HFFc6 (cell line): ENCODE data around the gene LMTK2. TPM values are rescaled to one million over a fixed set of nuclear protein-coding genes. Genes with fewer than 3 reads are reported as not detected.

Source experiments
- DNase-seq: peaks from one replicate; pipeline ENCODE4 v3.0.0-alpha.2; 2018
- H3K27ac Mint-ChIP-seq: 2 replicates; pipeline ENCODE4 v1.8.0; 2020; ENCODE audit warnings: mild to moderate bottlenecking, mixed read lengths
- H3K27me3 Mint-ChIP-seq: 2 replicates; pipeline ENCODE4 v1.8.0; 2021; ENCODE audit warnings: mild to moderate bottlenecking, moderate library complexity, mixed read lengths; ENCODE audit not compliant: insufficient read depth
- H3K36me3 Mint-ChIP-seq: 2 replicates; pipeline ENCODE4 v1.8.0; 2021; ENCODE audit warnings: low read depth, mixed read lengths
- H3K4me1 Mint-ChIP-seq: 2 replicates; pipeline ENCODE4 v1.8.0; 2020; ENCODE audit warnings: low read depth, mixed read lengths
- H3K4me3 Mint-ChIP-seq: 2 replicates; pipeline ENCODE4 v1.8.0; 2020; ENCODE audit warnings: mild to moderate bottlenecking, moderate library complexity, mixed read lengths
- H3K9me3 Mint-ChIP-seq: 2 replicates; pipeline ENCODE4 v1.8.0; 2020; ENCODE audit warnings: mild to moderate bottlenecking, mixed read lengths
- total RNA-seq, 6 experiments: library from RNA; stranded (reverse); fragmentation: NEBNext Ultra II Directional; extraction: Animal tissue kit (Norgen Biotek cat#: 25700); gene quantifications; 2 replicates in 1 of 6; 3 replicates in 5 of 6; pipeline ENCODE4 v1.2.3, GENCODE V29; 2021
- TF ChIP-seq, protein P1 (sequence below): fragments of 200-600 bp; sonication (generic); IDR thresholded peaks from 2 replicates; pipeline ENCODE4 v1.5.0; 2021; ENCODE audit warnings: antibody characterized with exemption, mild to moderate bottlenecking

Gene LMTK2
- total RNA-seq, 6 experiments from 2014 or later = 9.2 to 13.5 (median 10.0) TPM

DNA sequence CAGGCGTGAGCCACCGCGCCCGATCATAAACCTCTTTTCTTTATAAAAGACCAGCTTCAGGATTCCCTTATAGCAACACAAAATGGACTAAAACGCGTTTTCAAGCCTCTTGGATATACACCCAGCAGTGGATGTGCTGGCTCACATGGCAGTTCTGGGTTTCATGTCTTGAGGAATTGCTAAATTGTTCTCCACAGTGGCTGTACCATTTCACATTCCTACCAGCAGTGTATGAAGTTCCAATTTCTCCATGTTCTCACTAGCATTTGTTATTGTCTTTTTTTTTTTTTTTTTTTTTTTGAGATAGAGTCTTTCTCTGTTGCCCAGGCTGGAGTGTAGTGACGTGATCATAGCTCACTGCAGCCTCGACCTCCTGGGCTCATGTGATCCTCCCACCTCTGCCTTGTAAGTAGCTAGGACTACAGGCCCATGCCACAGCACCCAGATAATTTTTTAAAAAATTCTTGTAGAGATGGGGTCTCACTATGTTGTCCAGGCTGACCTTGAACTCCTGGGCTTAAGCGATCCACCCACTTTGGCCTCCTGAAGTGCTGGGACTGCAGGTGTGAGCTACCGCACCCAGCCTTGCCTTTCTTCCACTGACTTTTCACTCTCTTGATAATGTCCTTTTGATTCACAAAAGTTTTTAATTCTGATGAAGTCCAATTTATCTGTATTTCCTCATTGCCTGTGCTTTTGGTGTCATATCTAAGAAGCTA lies 127.9 kb downstream of the LMTK2 start:
- peaks cover 18% of the 10 kb centered on the region for H3K36me3 Mint-ChIP-seq
- no peaks in the 10 kb centered on the region for H3K9me3 Mint-ChIP-seq
- peaks cover 10% of the 10 kb centered on the region for H3K4me1 Mint-ChIP-seq
- H3K27ac Mint-ChIP-seq = no peak overlapping the region
- no peak overlapping the region for H3K4me3 Mint-ChIP-seq
- peak; percentile 21 for DNase-seq
- TF ChIP-seq, protein P1, sequence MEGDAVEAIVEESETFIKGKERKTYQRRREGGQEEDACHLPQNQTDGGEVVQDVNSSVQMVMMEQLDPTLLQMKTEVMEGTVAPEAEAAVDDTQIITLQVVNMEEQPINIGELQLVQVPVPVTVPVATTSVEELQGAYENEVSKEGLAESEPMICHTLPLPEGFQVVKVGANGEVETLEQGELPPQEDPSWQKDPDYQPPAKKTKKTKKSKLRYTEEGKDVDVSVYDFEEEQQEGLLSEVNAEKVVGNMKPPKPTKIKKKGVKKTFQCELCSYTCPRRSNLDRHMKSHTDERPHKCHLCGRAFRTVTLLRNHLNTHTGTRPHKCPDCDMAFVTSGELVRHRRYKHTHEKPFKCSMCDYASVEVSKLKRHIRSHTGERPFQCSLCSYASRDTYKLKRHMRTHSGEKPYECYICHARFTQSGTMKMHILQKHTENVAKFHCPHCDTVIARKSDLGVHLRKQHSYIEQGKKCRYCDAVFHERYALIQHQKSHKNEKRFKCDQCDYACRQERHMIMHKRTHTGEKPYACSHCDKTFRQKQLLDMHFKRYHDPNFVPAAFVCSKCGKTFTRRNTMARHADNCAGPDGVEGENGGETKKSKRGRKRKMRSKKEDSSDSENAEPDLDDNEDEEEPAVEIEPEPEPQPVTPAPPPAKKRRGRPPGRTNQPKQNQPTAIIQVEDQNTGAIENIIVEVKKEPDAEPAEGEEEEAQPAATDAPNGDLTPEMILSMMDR = peak; percentile 61
- H3K27me3 Mint-ChIP-seq = no peaks in the 10 kb centered on the region

DNA sequence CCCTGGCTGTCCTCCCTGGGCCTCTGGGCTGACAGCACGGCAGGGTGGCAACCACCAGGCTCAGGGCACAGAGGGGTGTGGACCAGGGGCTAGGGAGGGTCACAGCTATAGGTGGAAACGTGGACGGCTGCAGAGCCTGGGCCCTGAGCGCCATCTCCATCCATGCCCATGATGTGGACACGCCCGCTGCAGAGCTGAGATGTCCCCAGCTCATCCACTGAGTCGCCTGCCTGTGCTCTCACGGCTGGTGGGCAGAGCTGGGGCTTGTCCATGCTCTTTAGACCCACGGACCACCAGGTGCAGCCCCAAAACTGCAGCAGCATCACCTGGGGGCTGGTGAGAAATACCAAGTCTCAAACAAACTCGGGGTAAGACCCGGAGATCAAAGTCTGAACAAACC lies 129.2 kb downstream of the LMTK2 start:
- no peaks in the 10 kb centered on the region for H3K27me3 Mint-ChIP-seq
- H3K4me3 Mint-ChIP-seq = no peak overlapping the region
- no peaks in the 10 kb centered on the region for H3K9me3 Mint-ChIP-seq
- H3K4me1 Mint-ChIP-seq = peaks cover 10% of the 10 kb centered on the region
- peaks cover 21% of the 10 kb centered on the region for H3K36me3 Mint-ChIP-seq
- H3K27ac Mint-ChIP-seq = no peak overlapping the region
- DNase-seq = no peak
- TF ChIP-seq, protein P1 = no peak

DNA sequence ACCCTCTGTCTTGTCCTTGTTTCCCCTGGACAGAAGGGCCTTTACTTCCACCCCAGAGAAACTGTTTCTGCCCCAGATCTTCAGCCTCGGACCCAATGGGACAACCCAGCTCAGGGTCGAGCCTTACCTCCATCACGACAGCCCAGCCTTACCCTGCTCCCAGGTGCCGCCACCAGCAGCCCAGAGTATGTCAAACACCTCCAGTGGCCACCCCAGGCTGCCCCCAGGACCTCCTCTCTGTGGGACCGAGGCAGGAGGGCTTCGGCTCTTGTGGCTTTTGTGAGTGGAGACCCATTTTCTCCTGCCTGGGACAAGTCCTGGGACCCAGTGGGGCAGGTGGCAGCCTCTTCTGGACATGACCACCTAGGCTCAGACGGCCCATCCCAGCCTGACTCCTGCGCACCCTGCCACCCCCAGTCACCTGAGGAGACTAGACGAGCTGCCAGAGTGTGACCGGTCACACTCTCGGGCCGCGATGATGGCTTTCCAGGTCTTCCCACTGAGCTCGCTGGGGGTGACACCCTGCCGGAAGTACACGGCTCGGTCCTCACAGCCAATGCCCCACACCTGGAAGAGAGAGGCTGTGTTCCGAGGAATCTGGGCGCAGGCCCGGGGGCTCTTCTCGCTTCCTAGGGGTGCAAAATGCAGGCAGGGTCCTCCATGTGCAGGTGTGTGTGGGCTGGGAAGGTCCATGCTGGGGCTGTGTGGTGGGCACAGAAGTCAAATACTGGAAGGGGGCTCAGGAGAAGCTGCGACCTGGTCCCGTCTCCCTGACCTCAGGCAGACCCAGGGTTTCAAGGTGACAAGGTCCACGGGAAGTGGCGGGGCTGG lies 129.9 kb downstream of the LMTK2 start:
- H3K9me3 Mint-ChIP-seq = no peaks in the 10 kb centered on the region
- TF ChIP-seq, protein P1 = no peak
- peaks cover 26% of the 10 kb centered on the region for H3K36me3 Mint-ChIP-seq
- no peak overlapping the region for H3K27ac Mint-ChIP-seq
- peaks cover 10% of the 10 kb centered on the region for H3K4me1 Mint-ChIP-seq
- H3K4me3 Mint-ChIP-seq = no peak overlapping the region
- no peaks in the 10 kb centered on the region for H3K27me3 Mint-ChIP-seq
- no peak for DNase-seq

DNA sequence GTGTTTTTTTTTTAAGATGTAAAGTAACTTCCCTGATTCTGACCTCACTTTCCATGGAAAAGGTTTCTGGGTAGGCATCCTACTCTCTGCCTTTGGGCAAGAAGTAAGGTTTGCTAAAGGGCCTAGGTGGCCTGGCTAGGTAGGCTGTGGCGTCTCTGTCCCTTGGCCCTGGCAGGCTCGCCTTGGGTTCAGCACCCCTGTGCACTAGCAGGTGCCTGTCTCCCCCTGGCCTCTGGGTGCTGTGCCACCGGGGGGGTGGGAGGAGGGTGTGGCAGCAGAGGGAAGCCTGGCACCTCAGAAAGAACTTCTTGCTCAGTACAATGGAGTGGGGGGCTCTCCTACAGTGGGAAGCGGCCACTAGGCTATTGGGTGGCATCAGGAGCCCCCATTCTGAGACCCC lies 131.4 kb downstream of the LMTK2 start:
- Mint-ChIP-seq H3K4me3 (no peak overlapping the region), H3K27ac (no peak overlapping the region), H3K4me1 (peaks cover 10% of the 10 kb centered on the region), H3K27me3 (no peaks in the 10 kb centered on the region), H3K9me3 (no peaks in the 10 kb centered on the region), H3K36me3 (peaks cover 26% of the 10 kb centered on the region)
- TF ChIP-seq, protein P1 = no peak
- no peak for DNase-seq

DNA sequence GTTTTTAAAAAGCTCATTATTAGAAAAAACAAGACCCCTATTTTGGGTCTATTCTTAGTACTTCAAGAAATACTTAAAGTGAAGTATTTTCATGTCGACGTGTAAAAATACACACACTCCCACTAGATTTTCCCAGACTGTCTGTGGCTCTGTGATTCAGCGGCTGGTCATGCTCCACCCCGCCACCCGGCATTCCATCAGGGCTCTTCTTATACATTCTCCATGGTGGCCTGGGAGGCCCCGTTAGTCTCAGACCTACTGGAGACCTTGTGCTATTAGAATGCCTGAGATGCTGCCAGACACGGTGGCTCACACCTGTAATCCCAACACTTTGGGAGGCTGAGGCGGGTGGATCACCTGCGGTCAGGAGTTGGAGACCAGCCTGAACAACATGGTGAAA lies 132.3 kb downstream of the LMTK2 start:
- Mint-ChIP-seq H3K27ac (peak overlapping the region; percentile 25; the same call in 1 of the 2 replicates), H3K4me1 (peaks cover 10% of the 10 kb centered on the region), H3K4me3 (no peak overlapping the region), H3K27me3 (no peaks in the 10 kb centered on the region), H3K9me3 (no peaks in the 10 kb centered on the region), H3K36me3 (peaks cover 26% of the 10 kb centered on the region)
- TF ChIP-seq, protein P1 = no peak
- DNase-seq = no peak
